Effector memory CD4-positive, alpha-beta T cell (primary cell): ENCODE results near the gene ACTN2.
A peak's percentile ranks its signal among the peaks of the same experiment; 100 is the strongest.

Source experiments
- DNase-seq, 3 donors: peaks; one replicate each; pipeline ENCODE4 v3.0.0-alpha.2; 2020
- H3K27ac ChIP-seq: 2 replicates; pipeline ENCODE4 v1.7.0; 2013; ENCODE audit warnings: mild to moderate bottlenecking, low read length, moderate library complexity; ENCODE audit not compliant: insufficient read depth, poor library complexity, severe bottlenecking
- H3K27me3 ChIP-seq: replicated peaks from 2 replicates; pipeline ENCODE4 v1.7.0; 2013; ENCODE audit warnings: mild to moderate bottlenecking, low read length; ENCODE audit not compliant: insufficient read depth, control insufficient read depth, poor library complexity, severe bottlenecking
- H3K36me3 ChIP-seq: 2 replicates; pipeline ENCODE4 v1.7.0; 2013; ENCODE audit warnings: mild to moderate bottlenecking, low read length, moderate library complexity; ENCODE audit not compliant: control insufficient read depth, insufficient read depth
- H3K4me1 ChIP-seq: 2 replicates; pipeline ENCODE4 v1.7.0; 2013; ENCODE audit warnings: low read length, mild to moderate bottlenecking; ENCODE audit not compliant: control insufficient read depth, insufficient read depth, poor library complexity, severe bottlenecking
- H3K4me3 ChIP-seq: 2 replicates; pipeline ENCODE4 v1.7.0; 2013; ENCODE audit warnings: low read length, low read depth, mild to moderate bottlenecking; ENCODE audit not compliant: insufficient read depth, poor library complexity, severe bottlenecking
- H3K9me3 ChIP-seq: 2 replicates; pipeline ENCODE4 v1.7.0; 2013; ENCODE audit warnings: mild to moderate bottlenecking, low read length, moderate library complexity; ENCODE audit not compliant: control insufficient read depth

Gene ACTN2

GRCh38 chr1:236786453-236786852 lies 100.2 kb downstream of the ACTN2 start:
- Histone ChIP-seq H3K9me3 (no peaks in the 10 kb centered on the region), H3K4me3 (no peak overlapping the region), H3K4me1 (no peaks in the 10 kb centered on the region), H3K27me3 (no peaks in the 10 kb centered on the region), H3K27ac (no peak overlapping the region), H3K36me3 (no peaks in the 10 kb centered on the region)
- no peak for DNase-seq

DNA sequence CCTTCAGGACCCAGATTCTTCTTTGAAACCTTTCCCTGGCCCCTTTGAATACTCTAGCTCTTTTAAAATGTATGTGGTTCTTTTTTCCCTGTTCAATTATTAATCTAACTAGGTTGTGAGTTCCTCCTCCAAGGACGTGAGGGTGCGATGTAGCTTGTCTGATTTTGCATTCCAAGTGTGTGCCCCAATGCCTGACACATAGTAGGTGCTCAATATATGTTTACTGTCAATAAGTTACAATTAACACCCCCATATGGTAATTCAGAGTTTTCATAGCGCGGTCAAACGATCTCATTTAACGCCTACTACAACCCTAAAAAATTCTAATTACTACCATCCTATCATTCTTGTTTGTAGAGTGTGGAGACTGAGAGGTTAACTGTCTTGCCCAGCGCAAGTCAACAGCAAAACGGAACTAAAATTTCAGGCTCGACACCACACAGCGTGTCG lies 108.3 kb downstream of the ACTN2 start:
- H3K27me3 ChIP-seq, result no peaks in the 10 kb centered on the region
- peak overlapping the region; percentile 94 for H3K27ac ChIP-seq
- H3K4me3 ChIP-seq, result peak overlapping the region; percentile 72
- H3K36me3 ChIP-seq, result peaks cover 4% of the 10 kb centered on the region
- no peak for DNase-seq
- peaks cover 6% of the 10 kb centered on the region for H3K4me1 ChIP-seq
- H3K9me3 ChIP-seq, result no peaks in the 10 kb centered on the region

DNA sequence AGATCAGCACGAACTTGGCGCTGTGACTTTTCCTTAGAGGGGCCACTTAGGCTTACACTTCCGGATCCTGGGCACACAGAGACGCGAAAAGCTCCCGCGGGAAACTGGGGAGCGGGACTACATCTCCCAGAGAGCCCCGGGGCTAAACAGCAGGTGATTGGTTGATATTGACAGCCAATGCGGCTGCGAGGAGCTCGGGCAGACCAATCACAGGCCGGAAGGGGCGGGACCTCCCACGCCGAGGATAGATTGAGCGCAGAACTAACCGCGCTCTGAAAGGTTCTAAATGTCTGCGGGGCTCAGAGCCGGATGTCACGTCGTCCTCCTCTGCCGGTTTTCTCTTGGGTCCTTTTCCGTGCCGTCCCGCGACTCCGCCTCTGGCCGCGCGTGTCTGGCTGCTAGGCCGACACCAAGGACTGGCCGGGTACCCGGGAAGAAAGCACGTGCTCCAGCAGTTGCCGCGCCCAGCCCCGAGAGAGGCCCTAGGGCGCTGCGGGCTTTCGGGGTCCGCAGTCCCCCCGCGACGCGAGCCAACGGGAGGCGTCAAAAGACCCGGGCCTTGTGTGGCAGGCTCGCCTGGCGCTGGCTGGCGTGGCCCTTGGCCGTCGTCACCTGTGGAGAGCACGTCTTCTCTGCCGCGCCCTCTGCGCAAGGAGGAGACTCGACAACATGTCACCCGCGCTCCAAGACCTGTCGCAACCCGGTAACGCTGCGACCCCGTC lies 108.9 kb downstream of the ACTN2 start, which contains the start of gene MTR:
TSS of gene MTR (plus strand) at position 258 of the 722 bp plus-strand sequence. CDS start at position 670, 412 bp downstream.
- Histone ChIP-seq H3K27ac (peak within 1 kb of the TSS; percentile 94), H3K4me1 (peaks cover 6% of the 10 kb centered on the region), H3K4me3 (peak within 1 kb of the TSS; percentile 72), H3K9me3 (no peaks in the 10 kb centered on the region), H3K36me3 (peaks cover 4% of the 10 kb centered on the region), H3K27me3 (no peaks in the 10 kb centered on the region)
- peak; percentile 88 to 94 (median 92) for DNase-seq

- peak in 2 of 3 donors; percentile 64 to 70 for DNase-seq
- peak overlapping the region; percentile 72 for H3K4me3 ChIP-seq
- peaks cover 4% of the 10 kb centered on the region for H3K36me3 ChIP-seq
- H3K9me3 ChIP-seq, result no peaks in the 10 kb centered on the region
- peak overlapping the region; percentile 94 for H3K27ac ChIP-seq
- H3K27me3 ChIP-seq, result no peaks in the 10 kb centered on the region
- H3K4me1 ChIP-seq, result peaks cover 6% of the 10 kb centered on the region
Measured at GRCh38 chr1:236795757-236796667, 109.7 kb downstream of the ACTN2 start.

DNA sequence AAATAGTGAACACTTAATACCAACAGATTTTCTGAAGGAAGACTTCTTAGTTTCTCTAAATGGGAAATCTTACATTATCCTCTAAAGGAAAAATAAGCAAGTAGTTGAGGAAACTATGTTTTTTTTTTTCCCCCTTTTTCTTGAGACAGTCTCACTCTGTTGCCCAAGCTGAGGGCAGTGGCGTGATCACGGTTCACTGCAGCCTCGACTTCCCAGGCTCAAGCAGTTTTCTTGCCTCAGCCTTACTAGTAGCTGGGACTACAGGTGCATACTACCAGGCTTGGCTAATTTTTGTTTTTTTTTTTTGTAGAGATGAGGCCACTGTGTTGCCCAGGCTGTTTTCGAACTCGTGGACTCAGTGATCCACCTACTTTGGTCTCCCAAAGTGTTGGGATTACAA lies 112.7 kb downstream of the ACTN2 start:
- Histone ChIP-seq H3K4me1 (peaks cover 6% of the 10 kb centered on the region), H3K36me3 (peaks cover 13% of the 10 kb centered on the region), H3K9me3 (no peaks in the 10 kb centered on the region), H3K27me3 (no peaks in the 10 kb centered on the region), H3K4me3 (no peak overlapping the region), H3K27ac (no peak overlapping the region)
- DNase-seq, result no peak

GRCh38 chr1:236800002-236800620 lies 113.8 kb downstream of the ACTN2 start:
- Histone ChIP-seq H3K27ac (no peak overlapping the region), H3K36me3 (peaks cover 15% of the 10 kb centered on the region)
- no peak for DNase-seq

DNA sequence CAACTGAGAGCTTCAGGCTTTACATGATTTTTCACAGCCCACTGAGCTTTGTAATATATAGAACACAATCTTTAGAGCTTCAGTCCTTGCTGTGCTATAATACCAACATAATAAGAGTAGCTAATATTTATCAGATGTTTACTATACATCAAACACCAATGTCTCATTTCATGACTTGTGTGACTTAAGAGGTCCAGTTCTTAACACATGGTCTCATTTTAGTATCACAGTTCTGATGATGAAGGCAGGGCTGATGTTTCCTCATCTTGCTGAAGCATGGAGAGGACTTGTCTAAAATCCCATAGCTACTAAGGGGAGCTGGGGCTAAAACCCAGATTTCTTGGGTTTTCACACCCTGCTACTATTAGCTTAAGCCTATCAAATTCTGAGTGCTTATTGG lies 114.3 kb downstream of the ACTN2 start:
- Histone ChIP-seq H3K4me1 (peaks cover 3% of the 10 kb centered on the region), H3K9me3 (no peaks in the 10 kb centered on the region), H3K36me3 (peaks cover 15% of the 10 kb centered on the region), H3K27me3 (no peaks in the 10 kb centered on the region), H3K27ac (no peak overlapping the region), H3K4me3 (no peak overlapping the region)
- no peak for DNase-seq

More at GRCh38 chr1:236800002-236800620, 113.8 kb downstream of the ACTN2 start:
- Histone ChIP-seq H3K27me3 (no peaks in the 10 kb centered on the region), H3K4me1 (peaks cover 3% of the 10 kb centered on the region), H3K9me3 (no peaks in the 10 kb centered on the region), H3K4me3 (no peak overlapping the region)

DNA sequence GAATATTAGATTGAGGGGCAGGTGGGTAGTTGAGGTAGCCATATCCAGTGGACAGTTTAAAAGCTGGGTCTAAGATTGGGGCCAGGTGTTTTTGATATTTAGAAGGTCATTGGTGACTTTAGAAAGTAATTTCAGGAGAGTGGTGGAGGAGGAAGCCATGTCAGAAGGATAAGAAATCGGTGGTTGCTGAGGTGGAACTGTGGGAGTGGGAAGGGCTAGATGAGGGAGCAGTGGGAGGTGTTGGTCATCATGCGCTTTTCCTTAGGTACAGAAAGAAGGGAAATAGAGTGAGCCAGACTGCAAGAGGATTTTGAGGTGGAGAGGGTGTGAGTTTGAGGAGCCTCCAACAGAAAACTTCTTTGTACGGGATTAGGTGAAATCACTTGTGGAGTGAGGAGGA lies 116.0 kb downstream of the ACTN2 start:
- Histone ChIP-seq H3K27me3 (no peaks in the 10 kb centered on the region), H3K27ac (no peak overlapping the region), H3K4me3 (no peak overlapping the region), H3K4me1 (peaks cover under 1% of the 10 kb centered on the region), H3K36me3 (peaks cover 21% of the 10 kb centered on the region), H3K9me3 (no peaks in the 10 kb centered on the region)
- no peak for DNase-seq

GRCh38 chr1:236806634-236807033 lies 120.3 kb downstream of the ACTN2 start:
- Histone ChIP-seq H3K9me3 (no peaks in the 10 kb centered on the region), H3K27me3 (no peaks in the 10 kb centered on the region), H3K36me3 (peaks cover 57% of the 10 kb centered on the region), H3K27ac (no peak overlapping the region), H3K4me3 (no peak overlapping the region), H3K4me1 (no peaks in the 10 kb centered on the region)
- no peak for DNase-seq
